Erythroblast (primary cell): ENCODE data around the gene RNF220.

Experiments
- GATA1 ChIP-seq: IDR thresholded peaks from 2 replicates; pipeline ENCODE4 v1.6.1; 2011; ENCODE audit warnings: low read depth, mild to moderate bottlenecking, control low read depth, low read length, moderate library complexity
- POLR2A ChIP-seq: IDR thresholded peaks from 2 replicates; pipeline ENCODE4 v1.6.1; 2011; ENCODE audit warnings: mild to moderate bottlenecking, low read length

DNA sequence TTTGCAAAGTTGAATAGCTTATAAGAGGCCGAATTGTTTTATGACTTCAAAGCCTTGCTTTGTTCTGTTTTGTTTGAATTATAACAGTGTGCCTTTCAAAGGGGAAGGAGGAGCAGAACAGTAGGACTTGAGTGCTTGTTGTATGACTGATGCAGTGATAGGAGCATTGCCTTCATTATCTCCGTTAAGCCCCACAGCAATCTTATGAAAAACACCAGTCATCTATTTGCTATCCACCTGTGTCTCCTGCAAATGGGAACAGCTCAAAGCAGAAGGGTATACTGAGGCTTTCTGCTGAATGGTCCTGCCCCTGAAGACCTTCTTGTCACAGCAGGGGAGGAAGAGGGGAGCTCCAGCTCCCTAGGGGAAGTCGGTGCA lies 127.5 kb downstream of the RNF220 start:
- TF ChIP-seq GATA1 (no peak), POLR2A (no peak)
